Mucosa of gallbladder (tissue), 1 donor: Measurements from ENCODE around the gene CCNG2. TPM values are rescaled to one million over a fixed set of nuclear protein-coding genes. Genes with fewer than 3 reads are reported as not detected.

Experiments
- DNase-seq: peaks from one replicate; pipeline ENCODE4 v3.0.0-alpha.2; 2020; ENCODE audit warnings: low spot score
- total RNA-seq: library from RNA; stranded (reverse); gene quantifications from one replicate; pipeline ENCODE4 v1.2.1, GENCODE V29; 2021
- donor health status: DM: no; HTN: no; CAD: no.

The CCNG2 gene
- total RNA-seq, 1 donor from 2014 or later = 55.3 TPM

DNA sequence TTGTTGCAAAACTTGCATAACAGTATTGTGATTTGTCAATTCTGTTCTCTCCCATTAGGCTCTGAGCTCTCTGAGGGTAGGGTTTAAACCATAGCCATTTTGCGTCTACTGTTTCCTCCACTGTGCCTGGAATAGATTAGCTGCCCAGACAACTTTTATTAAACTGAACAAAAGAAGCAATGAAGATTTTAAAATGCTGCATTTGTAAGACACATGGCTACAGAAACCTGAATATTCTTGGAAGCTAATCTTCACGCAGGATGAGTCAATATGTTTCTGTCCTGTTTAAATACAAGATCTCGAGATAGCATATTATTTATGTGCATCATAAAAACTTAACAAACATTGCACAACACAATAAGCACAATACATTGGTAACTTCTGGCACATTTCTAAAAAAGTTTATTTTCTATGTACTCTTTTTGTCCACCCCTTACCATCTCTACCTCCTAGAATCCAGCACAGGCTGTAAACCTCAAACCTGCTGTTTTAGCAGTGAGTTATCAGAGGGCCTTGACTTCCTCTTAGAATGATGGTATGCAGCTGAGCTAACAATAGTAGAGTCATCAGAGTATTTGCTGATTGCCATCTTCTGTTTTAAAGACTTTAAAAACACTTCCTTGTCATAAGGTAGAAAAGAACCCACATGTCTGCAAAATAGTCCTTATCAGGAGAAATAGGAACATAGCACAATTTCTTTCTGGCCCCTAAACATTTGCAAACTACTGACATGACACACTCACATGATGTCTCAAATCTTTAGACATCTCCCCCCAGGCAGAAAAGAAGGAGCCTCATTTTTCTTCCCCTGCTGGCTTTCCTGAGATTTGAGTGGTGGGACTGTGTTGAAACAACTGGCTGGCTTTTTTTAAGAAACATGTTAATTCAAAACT is 10.6 kb upstream of the CCNG2 start:
- no peak for DNase-seq

- no peak for DNase-seq
These were observed 9.8 kb upstream of the CCNG2 start for GRCh38 chr4:77147079-77147782.

GRCh38 chr4:77148078-77148477 is 8.9 kb upstream of the CCNG2 start:
- DNase-seq = no peak

- no peak for DNase-seq
These were observed 7.2 kb upstream of the CCNG2 start for GRCh38 chr4:77149789-77150188.

GRCh38 chr4:77151241-77151640 is 5.8 kb upstream of the CCNG2 start:
- DNase-seq = no peak

GRCh38 chr4:77152421-77152820 is 4.6 kb upstream of the CCNG2 start:
- DNase-seq = no peak

DNA sequence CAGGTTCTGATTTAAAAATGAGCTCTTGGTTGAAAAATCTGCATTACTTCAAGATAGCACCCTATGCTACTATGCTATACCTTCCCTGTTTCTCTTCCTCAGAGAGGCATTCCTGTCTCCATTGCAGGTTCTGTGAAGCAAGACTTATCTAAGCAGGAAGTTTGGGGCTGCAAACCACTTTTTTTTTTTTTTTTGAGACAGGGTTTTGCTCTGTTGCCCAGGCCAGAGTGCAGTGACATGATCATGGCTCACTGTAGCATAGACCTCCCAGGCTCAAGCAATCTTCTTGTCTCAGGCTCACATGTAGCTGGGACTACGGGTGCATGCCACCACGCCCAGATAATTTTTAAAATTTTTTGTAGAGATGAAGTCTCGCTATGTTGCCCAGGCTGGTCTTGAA is 4.0 kb upstream of the CCNG2 start:
- DNase-seq = no peak

- DNase-seq = no peak
These were observed 2.9 kb upstream of the CCNG2 start for GRCh38 chr4:77154065-77154464.

- no peak for DNase-seq
These were observed 2.1 kb upstream of the CCNG2 start for GRCh38 chr4:77154761-77155499.

DNA sequence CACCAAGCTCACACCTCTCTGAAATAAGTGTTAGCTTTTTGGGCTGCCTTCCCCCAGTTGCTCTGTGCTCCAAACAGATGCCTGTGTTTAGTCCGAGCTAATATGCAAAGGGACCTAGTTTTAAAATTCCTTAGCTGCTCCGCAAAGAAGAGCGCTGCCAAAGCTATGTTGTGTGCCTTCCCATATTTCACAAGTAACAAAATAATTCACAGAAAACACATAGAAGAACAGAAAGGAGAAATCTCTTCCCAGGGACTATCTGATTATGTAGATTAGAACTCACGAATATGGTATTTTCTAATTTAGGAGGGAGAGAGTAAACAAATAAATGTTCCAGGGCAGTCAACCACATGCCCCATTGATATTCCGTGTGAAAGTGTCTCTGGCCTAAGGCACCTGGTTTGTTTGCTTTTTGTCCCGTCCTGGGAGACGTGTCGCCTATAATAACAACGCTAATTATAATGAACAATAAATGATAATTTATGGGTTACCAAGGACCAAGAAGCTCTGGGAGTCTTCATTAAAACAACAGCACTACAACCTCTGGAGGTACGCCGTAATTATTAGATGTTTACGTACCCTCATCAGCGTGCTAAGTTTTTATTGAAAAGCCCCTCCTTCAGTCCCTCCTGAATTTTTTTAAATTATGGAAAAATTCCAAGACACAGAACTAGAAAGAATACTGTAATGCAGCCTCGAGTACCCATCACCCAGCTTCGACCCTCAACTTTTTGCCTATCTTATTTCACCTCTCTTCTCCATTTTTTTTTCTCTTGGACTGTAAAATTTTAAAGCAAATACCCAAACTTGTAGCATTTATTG is 1.2 kb upstream of the CCNG2 start:
- no peak for DNase-seq

- DNase-seq = peak; percentile 98
These were observed 485 bp upstream of the CCNG2 start for GRCh38 chr4:77156533-77156911.

DNA sequence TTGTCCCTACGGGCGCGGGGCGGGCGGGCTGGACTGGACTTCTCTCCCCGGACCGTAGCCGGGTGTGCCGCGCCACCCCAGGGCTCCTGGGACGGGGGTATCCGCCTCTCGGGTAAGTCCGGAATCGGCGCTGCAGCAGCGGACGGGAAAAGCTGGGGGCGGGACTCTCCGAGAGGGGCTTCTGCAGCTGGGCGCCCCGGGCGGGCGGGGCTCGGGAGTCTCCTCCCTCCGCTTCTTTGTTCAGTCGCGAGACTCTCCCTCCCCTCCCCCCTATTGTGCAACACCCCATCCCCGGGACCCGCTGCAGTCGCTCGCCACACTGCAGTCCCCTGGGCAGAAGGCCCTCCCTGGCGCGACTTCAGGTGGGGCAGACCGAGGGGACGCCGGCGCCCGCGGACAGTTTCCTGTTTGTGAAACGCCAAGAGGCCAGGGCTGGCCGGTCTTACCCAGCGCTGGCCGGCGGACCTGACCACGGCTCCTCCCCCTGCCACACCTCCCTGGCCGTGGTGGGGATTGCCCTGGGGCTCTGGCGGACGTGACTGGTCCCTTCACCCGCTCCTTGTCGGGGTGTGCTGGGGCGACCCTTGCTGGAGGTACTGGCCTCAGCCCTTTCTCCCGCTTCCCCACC is 966 bp downstream of the CCNG2 start:
- DNase-seq = peak; percentile 85

DNA sequence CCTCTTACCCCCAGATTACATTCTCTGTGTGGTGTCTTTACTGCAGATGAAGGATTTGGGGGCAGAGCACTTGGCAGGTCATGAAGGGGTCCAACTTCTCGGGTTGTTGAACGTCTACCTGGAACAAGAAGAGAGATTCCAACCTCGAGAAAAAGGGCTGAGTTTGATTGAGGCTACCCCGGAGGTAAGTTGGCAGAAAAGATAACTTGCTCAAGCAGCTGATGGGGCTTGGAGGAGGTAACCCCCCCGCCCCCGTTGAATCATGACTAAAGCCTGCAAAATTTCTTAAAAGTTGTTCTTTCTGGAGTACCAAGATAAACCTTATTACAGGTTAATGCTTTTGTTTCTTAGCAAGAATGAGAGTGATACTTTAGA is 1.5 kb downstream of the CCNG2 start:
- no peak for DNase-seq

- no peak for DNase-seq
These were observed 2.8 kb downstream of the CCNG2 start for GRCh38 chr4:77159806-77160205.

DNA sequence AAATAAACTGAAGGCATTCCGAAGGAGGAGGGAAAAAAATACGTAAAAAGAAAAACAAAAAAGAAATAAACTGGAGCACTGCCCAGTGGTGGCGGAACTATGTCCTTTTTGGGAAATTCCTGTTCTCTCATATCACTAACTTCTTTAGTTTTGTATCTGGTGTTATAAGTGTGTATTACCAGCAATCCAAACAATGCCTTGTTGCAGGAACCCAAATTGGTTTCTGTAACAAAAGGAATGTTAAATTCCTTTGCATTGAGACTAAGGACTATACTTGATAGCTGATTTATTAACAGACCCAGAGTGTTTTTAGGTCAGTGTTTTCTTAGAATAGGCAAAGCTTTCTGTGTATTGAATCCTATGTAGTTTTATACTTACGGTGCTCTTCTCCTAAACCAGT is 6.6 kb downstream of the CCNG2 start:
- DNase-seq = no peak

- no peak for DNase-seq
These were observed 10.2 kb downstream of the CCNG2 start for GRCh38 chr4:77167173-77167572.

- DNase-seq = no peak
These were observed 10.9 kb downstream of the CCNG2 start for GRCh38 chr4:77167866-77168265.

DNA sequence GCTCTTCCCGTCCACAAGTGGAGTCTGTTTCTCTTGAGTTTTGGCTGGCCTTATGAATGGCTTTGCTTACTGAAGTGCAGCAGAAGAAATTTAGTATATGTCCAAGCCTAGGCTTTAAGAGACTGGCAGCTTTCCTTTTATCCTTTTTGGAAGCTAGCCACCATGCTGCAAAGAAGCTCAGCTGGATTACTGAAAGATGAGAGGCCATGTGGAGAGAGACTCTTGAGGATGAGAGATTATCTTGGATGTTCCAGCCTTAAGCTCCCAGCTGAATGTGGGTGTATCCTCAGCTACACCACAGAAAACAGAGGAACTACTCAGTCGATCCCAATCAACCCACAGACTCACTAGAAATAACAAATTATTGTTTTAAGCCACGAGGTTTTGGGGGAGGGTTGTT is 12.5 kb downstream of the CCNG2 start:
- DNase-seq = no peak

DNA sequence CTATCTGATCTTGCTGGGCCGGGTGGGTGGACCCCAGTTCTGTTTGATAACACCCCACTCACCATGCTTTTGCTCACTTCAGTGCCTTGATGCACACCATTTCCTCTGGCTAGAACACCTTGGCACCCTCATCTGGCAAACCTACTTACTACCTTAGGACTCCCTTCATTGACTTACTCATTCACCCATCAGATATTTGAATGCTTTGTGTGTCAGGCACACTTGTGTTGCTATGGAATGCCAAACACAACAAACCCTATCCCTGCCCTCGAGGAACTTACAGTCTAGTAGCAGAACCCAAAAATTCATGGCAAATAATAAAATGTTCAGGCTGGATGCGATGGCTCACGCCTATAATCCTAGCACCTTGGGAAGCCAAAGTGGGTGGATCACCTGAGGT is 13.9 kb downstream of the CCNG2 start:
- no peak for DNase-seq

DNA sequence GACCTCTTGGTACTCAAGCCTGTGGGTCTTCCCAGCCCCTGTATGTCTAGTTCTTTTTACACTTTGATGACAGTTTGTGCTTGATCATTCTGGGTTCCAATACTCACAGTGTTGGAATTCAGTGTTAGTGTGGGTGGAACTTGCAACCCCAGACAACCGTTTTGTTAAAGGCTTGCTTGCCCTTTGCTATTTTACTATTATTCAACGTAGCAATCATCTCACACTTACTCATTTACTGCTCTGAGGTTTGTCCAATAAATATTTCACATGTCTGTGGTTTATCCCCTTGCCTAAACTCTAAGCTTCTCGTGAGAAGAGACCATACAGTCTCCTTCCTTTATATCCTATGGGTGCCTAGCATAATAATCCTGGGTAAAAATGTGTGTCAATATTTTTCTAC is 15.3 kb downstream of the CCNG2 start:
- no peak for DNase-seq

GRCh38 chr4:77174426-77174825 is 17.4 kb downstream of the CCNG2 start:
- no peak for DNase-seq
